ENCODE data around the gene CAMTA1.
A peak's percentile ranks its signal among the peaks of the same experiment; 100 is the strongest.

CAMTA1 gene

GRCh38 chr1:6922096-6922931 lies 137.1 kb downstream of the CAMTA1 start:
- Histone ChIP-seq H3K4me2 (peak overlapping the region; percentile 65), H3K4me1 (peaks cover 73% of the 10 kb centered on the region), H3K36me3 (no peaks in the 10 kb centered on the region), H3K27me3 (no peaks in the 10 kb centered on the region), H3K27ac (no peak overlapping the region), H3K9me3 (peaks cover 19% of the 10 kb centered on the region), H4K20me1 (no peaks in the 10 kb centered on the region), H3K9ac (no peak overlapping the region), H3K4me3 (no peak overlapping the region)
- TF ChIP-seq Cebpa-rat (IDR thresholded peaks at IDR 0.05), result no peak

GRCh38 chr1:6923012-6923411 lies 137.8 kb downstream of the CAMTA1 start:
- no peak overlapping the region for H3K9ac ChIP-seq
- H3K4me3 ChIP-seq, result no peak overlapping the region
- H3K4me2 ChIP-seq, result peak overlapping the region; percentile 65
- no peaks in the 10 kb centered on the region for H3K36me3 ChIP-seq
- TF ChIP-seq Cebpa-rat (IDR thresholded peaks at IDR 0.05), result no peak
- H4K20me1 ChIP-seq, result no peaks in the 10 kb centered on the region
- no peaks in the 10 kb centered on the region for H3K27me3 ChIP-seq
- peaks cover 74% of the 10 kb centered on the region for H3K4me1 ChIP-seq
- H3K27ac ChIP-seq, result no peak overlapping the region
- peaks cover 19% of the 10 kb centered on the region for H3K9me3 ChIP-seq

GRCh38 chr1:6923416-6923815 lies 138.2 kb downstream of the CAMTA1 start:
- no peak for TF ChIP-seq Cebpa-rat (IDR thresholded peaks at IDR 0.05)
- no peak overlapping the region for H3K27ac ChIP-seq
- H4K20me1 ChIP-seq, result no peaks in the 10 kb centered on the region
- peaks cover 72% of the 10 kb centered on the region for H3K4me1 ChIP-seq
- no peaks in the 10 kb centered on the region for H3K27me3 ChIP-seq
- H3K9ac ChIP-seq, result no peak overlapping the region
- H3K9me3 ChIP-seq, result peaks cover 19% of the 10 kb centered on the region
- H3K36me3 ChIP-seq, result no peaks in the 10 kb centered on the region
- no peak overlapping the region for H3K4me3 ChIP-seq
- peak overlapping the region; percentile 65 for H3K4me2 ChIP-seq

- Histone ChIP-seq H3K9me3 (peaks cover 19% of the 10 kb centered on the region), H4K20me1 (no peaks in the 10 kb centered on the region), H3K27ac (no peak overlapping the region), H3K4me2 (peak overlapping the region; percentile 65), H3K4me3 (no peak overlapping the region), H3K36me3 (no peaks in the 10 kb centered on the region), H3K9ac (no peak overlapping the region), H3K4me1 (peaks cover 64% of the 10 kb centered on the region), H3K27me3 (no peaks in the 10 kb centered on the region)
- TF ChIP-seq Cebpa-rat (IDR thresholded peaks at IDR 0.05), result no peak
Measured at GRCh38 chr1:6923955-6924881, 139.0 kb downstream of the CAMTA1 start.

- Histone ChIP-seq H3K9ac (no peak overlapping the region), H4K20me1 (no peaks in the 10 kb centered on the region), H3K9me3 (peaks cover 19% of the 10 kb centered on the region), H3K36me3 (no peaks in the 10 kb centered on the region), H3K4me3 (no peak overlapping the region), H3K4me1 (peaks cover 58% of the 10 kb centered on the region), H3K4me2 (peak overlapping the region; percentile 65), H3K27me3 (no peaks in the 10 kb centered on the region), H3K27ac (no peak overlapping the region)
- no peak for TF ChIP-seq Cebpa-rat (IDR thresholded peaks at IDR 0.05)
Measured at GRCh38 chr1:6924891-6925290, 139.6 kb downstream of the CAMTA1 start.

- H3K27ac ChIP-seq, result no peak overlapping the region
- H3K4me3 ChIP-seq, result no peak overlapping the region
- H3K4me2 ChIP-seq, result no peak overlapping the region
- H3K9ac ChIP-seq, result no peak overlapping the region
- H3K27me3 ChIP-seq, result no peaks in the 10 kb centered on the region
- no peaks in the 10 kb centered on the region for H3K9me3 ChIP-seq
- H3K4me1 ChIP-seq, result peaks cover 70% of the 10 kb centered on the region
- no peak for TF ChIP-seq Cebpa-rat (IDR thresholded peaks at IDR 0.05)
- no peaks in the 10 kb centered on the region for H3K36me3 ChIP-seq
- no peaks in the 10 kb centered on the region for H4K20me1 ChIP-seq
Measured at GRCh38 chr1:6927626-6928025, 142.4 kb downstream of the CAMTA1 start.

- TF ChIP-seq Cebpa-rat (IDR thresholded peaks at IDR 0.05), result no peak
- H3K9ac ChIP-seq, result no peak overlapping the region
Measured at GRCh38 chr1:6928106-6928885, 143.0 kb downstream of the CAMTA1 start.

GRCh38 chr1:6930732-6931300 lies 145.6 kb downstream of the CAMTA1 start:
- peaks cover 52% of the 10 kb centered on the region for H3K4me1 ChIP-seq
- no peaks in the 10 kb centered on the region for H3K36me3 ChIP-seq
- peak overlapping the region; percentile 67 for H3K4me2 ChIP-seq
- no peak overlapping the region for H3K4me3 ChIP-seq
- H3K27me3 ChIP-seq, result peaks cover 22% of the 10 kb centered on the region
- TF ChIP-seq Cebpa-rat (IDR thresholded peaks at IDR 0.05), result no peak
- H3K27ac ChIP-seq, result no peak overlapping the region
- H3K9me3 ChIP-seq, result no peaks in the 10 kb centered on the region
- H4K20me1 ChIP-seq, result no peaks in the 10 kb centered on the region
- H3K9ac ChIP-seq, result no peak overlapping the region

More at GRCh38 chr1:6928106-6928885, 143.0 kb downstream of the CAMTA1 start:
- no peaks in the 10 kb centered on the region for H4K20me1 ChIP-seq
- H3K27me3 ChIP-seq, result no peaks in the 10 kb centered on the region
- no peak overlapping the region for H3K4me2 ChIP-seq
- H3K4me1 ChIP-seq, result peaks cover 64% of the 10 kb centered on the region
- no peaks in the 10 kb centered on the region for H3K9me3 ChIP-seq
- no peak overlapping the region for H3K27ac ChIP-seq
- no peaks in the 10 kb centered on the region for H3K36me3 ChIP-seq
- no peak overlapping the region for H3K4me3 ChIP-seq

- peak overlapping the region; percentile 7; the same call in 1 of the 2 replicates for H3K4me2 ChIP-seq
- H3K27ac ChIP-seq, result no peak overlapping the region
- no peak for TF ChIP-seq Cebpa-rat (IDR thresholded peaks at IDR 0.05)
- H3K4me1 ChIP-seq, result peaks cover 38% of the 10 kb centered on the region
- no peaks in the 10 kb centered on the region for H3K36me3 ChIP-seq
- peaks cover 35% of the 10 kb centered on the region for H3K27me3 ChIP-seq
- no peak overlapping the region for H3K9ac ChIP-seq
- H3K9me3 ChIP-seq, result no peaks in the 10 kb centered on the region
- H4K20me1 ChIP-seq, result no peaks in the 10 kb centered on the region
- H3K4me3 ChIP-seq, result no peak overlapping the region
Measured at GRCh38 chr1:6935361-6935883, 150.2 kb downstream of the CAMTA1 start.
